Mesothelial cell of epicardium (in vitro differentiated cells): ENCODE results near the gene SNX19. TPM values are rescaled to one million over a fixed set of nuclear protein-coding genes. Genes with fewer than 3 reads are reported as not detected.

Experiments used
- DNase-seq, 2 experiments: peaks; one replicate each; pipeline ENCODE4 v3.0.0; 2021; ENCODE audit warnings: low spot score in 2 of 2; ENCODE audit not compliant: unreplicated experiment in 2 of 2
- H3K27ac Mint-ChIP-seq: 2 replicates; pipeline ENCODE4 v1.8.0; 2021; ENCODE audit warnings: mixed read lengths
- H3K27me3 Mint-ChIP-seq: 2 replicates; pipeline ENCODE4 v1.8.0; 2021; ENCODE audit warnings: low read depth, mixed read lengths
- H3K36me3 Mint-ChIP-seq: 2 replicates; pipeline ENCODE4 v1.8.0; 2021; ENCODE audit warnings: mixed read lengths
- H3K4me1 Mint-ChIP-seq: 2 replicates; pipeline ENCODE4 v1.8.0; 2021; ENCODE audit warnings: mixed read lengths
- H3K4me3 Mint-ChIP-seq: 2 replicates; pipeline ENCODE4 v1.8.0; 2021; ENCODE audit warnings: mild to moderate bottlenecking, moderate library complexity, mixed read lengths
- H3K9me3 Mint-ChIP-seq: 2 replicates; pipeline ENCODE4 v1.8.0; 2021; ENCODE audit warnings: mixed read lengths
- CTCF ChIP-seq: fragments of 200-600 bp; sonication (generic); IDR thresholded peaks from one replicate; pipeline ENCODE4 v1.5.0; 2021; ENCODE audit warnings: antibody characterized with exemption; ENCODE audit not compliant: unreplicated experiment
- total RNA-seq: library from RNA; stranded (reverse); gene quantifications from 3 replicates; pipeline ENCODE4 v1.2.1, GENCODE V29; 2021

SNX19 gene
- total RNA-seq, 1 donor from 2014 or later = 60.1 TPM

DNA sequence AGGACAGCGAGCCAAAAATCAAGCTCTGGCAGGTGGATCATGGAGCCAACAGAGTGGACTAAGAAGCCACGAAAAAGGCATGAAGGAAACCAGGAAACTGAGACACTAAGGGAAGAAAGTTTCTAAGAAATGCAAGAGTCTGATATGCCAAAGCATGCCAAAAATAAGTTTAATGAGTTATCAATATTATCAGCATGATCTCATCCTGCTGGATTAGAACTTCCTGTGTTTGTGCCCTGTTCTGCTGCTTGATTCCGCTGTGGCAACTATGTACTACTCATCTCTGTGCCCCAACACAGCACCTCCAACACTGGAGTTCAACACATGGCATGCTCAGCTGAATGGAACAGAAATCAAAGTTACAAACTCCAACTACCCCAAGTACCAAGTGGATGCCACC lies 10.8 kb downstream of the SNX19 start:
- H3K27ac Mint-ChIP-seq = no peak overlapping the region
- no peak overlapping the region for H3K4me3 Mint-ChIP-seq
- no peak for DNase-seq
- H3K36me3 Mint-ChIP-seq = peaks cover 38% of the 10 kb centered on the region
- H3K4me1 Mint-ChIP-seq = no peaks in the 10 kb centered on the region
- H3K27me3 Mint-ChIP-seq = no peaks in the 10 kb centered on the region
- no peak for TF ChIP-seq CTCF
- no peaks in the 10 kb centered on the region for H3K9me3 Mint-ChIP-seq

- no peak overlapping the region for H3K27ac Mint-ChIP-seq
- no peaks in the 10 kb centered on the region for H3K9me3 Mint-ChIP-seq
- no peak for DNase-seq
- H3K4me1 Mint-ChIP-seq = no peaks in the 10 kb centered on the region
- TF ChIP-seq CTCF = peak; percentile 27
- H3K27me3 Mint-ChIP-seq = no peaks in the 10 kb centered on the region
- H3K36me3 Mint-ChIP-seq = peaks cover 41% of the 10 kb centered on the region
- no peak overlapping the region for H3K4me3 Mint-ChIP-seq
Measured at GRCh38 chr11:130904380-130904779, 11.9 kb downstream of the SNX19 start.

DNA sequence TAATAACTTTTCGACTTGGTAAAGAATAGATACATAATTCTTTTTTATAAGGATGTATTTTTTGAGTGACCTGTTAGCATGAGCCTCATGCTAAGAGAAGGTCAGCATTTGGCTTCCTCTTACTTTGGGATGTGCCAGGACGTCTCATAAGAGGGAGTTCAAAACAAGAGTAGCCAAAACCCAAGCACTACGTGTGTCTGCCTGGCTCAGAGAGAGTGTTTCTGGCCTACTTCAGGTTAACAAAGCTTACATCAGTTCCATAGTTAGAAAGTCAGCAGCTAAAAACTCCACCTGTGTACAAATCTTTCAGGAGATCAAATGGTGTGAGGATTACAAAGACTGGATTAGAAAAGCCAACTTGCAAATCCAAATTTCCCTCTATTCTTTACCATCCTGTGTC lies 13.9 kb downstream of the SNX19 start:
- no peak for DNase-seq
- peaks cover 49% of the 10 kb centered on the region for H3K36me3 Mint-ChIP-seq
- no peak overlapping the region for H3K27ac Mint-ChIP-seq
- TF ChIP-seq CTCF = no peak
- no peaks in the 10 kb centered on the region for H3K27me3 Mint-ChIP-seq
- peaks cover 3% of the 10 kb centered on the region for H3K4me1 Mint-ChIP-seq
- H3K9me3 Mint-ChIP-seq = no peaks in the 10 kb centered on the region
- no peak overlapping the region for H3K4me3 Mint-ChIP-seq

- H3K36me3 Mint-ChIP-seq = peaks cover 40% of the 10 kb centered on the region
- H3K27ac Mint-ChIP-seq = no peak overlapping the region
- H3K4me3 Mint-ChIP-seq = no peak overlapping the region
- no peak for DNase-seq
- no peaks in the 10 kb centered on the region for H3K27me3 Mint-ChIP-seq
- H3K4me1 Mint-ChIP-seq = peaks cover 3% of the 10 kb centered on the region
- no peaks in the 10 kb centered on the region for H3K9me3 Mint-ChIP-seq
- no peak for TF ChIP-seq CTCF
Measured at GRCh38 chr11:130899106-130899505, 17.2 kb downstream of the SNX19 start.

DNA sequence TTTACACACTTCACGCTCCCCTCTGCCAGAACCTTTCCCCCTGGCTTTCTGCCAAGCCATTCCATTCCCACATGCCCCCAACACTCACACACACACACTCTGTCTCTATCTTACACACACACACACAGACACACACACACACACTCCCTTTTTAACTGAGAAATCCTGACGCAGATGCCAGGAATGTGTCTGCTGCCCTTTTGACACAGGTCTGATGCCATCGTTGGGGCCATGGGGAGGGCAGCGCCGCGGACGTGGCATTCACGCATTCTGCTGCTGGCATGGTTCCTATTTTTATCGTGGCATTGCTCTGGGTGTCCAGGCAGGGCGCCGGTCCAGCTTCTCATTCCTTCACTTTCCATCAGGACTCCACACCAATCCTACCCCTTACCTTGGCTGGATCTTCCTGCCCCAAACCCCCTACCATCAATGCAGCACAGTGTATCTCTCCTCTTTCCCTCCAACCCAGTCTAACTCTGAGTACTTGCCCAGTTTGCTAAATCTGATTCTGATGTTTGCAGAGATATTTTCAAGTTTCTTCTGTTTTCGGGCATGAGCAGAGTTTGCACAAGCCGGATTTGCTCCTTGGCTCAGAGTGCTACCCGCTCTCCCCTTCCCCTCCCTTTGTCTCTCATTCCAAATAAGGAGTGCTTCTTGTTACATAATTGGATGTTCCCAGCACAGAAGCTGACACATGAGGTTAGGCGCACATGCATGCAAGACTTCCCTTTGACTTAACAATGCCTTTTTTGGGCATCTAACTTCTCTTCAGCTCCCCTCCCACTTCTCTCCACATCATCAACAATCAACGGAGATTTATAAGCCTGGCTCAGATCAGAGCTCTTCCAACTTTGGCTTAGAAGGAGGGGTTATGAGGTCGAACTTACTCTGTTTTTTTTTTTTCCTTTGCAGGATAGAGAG lies 18.8 kb downstream of the SNX19 start:
- DNase-seq = no peak
- no peaks in the 10 kb centered on the region for H3K9me3 Mint-ChIP-seq
- no peak overlapping the region for H3K4me3 Mint-ChIP-seq
- peak overlapping the region; percentile 73 for H3K27ac Mint-ChIP-seq
- no peaks in the 10 kb centered on the region for H3K27me3 Mint-ChIP-seq
- H3K36me3 Mint-ChIP-seq = peaks cover 41% of the 10 kb centered on the region
- TF ChIP-seq CTCF = no peak
- peaks cover 3% of the 10 kb centered on the region for H3K4me1 Mint-ChIP-seq
